ENCODE results near the gene DDX31.

Gene DDX31

GRCh38 chr9:132543960-132544359 is 125.8 kb downstream of the DDX31 start:
- no peak for DNase-seq

GRCh38 chr9:132543251-132543650 is 126.5 kb downstream of the DDX31 start:
- no peak for DNase-seq
